Upper lobe of left lung (tissue), 6 donors: Measurements from ENCODE around the gene GRIK1. TPM values are rescaled to one million over a fixed set of nuclear protein-coding genes. Genes with fewer than 3 reads are reported as not detected.

Experiments
- ATAC-seq, 2 donors: fragments of 200-7000 bp; cut with Tn5 transposase; one replicate each; pipeline ENCODE4 v1.9.1; 2022; ENCODE audit warnings: mild to moderate bottlenecking in 2 of 2, moderate library complexity in 2 of 2; ENCODE audit not compliant: low FRiP score in 2 of 2
- DNase-seq, 2 donors: peaks; one replicate each; pipeline ENCODE4 v3.0.0-alpha.2; 2019 to 2020
- H3K27ac ChIP-seq, 4 donors: fragments of 200-600 bp; sonication (generic); one replicate each; pipeline ENCODE4 v1.5.1; 2016 to 2019
- H3K27me3 ChIP-seq, 4 donors: fragments of 200-600 bp; sonication (generic); one replicate each; pipeline ENCODE4 v1.5.1; 2017 to 2019
- H3K36me3 ChIP-seq, 4 donors: fragments of 200-600 bp; sonication (generic); one replicate each; pipeline ENCODE4 v1.5.1; 2016 to 2019
- H3K4me1 ChIP-seq, 4 donors: fragments of 200-600 bp; sonication (generic); one replicate each; pipeline ENCODE4 v1.5.1; 2018 to 2019
- H3K4me3 ChIP-seq, 4 donors: fragments of 200-600 bp; sonication (generic); one replicate each; pipeline ENCODE4 v1.5.1; 2017 to 2019; ENCODE audit warnings: mild to moderate bottlenecking in 2 of 4, moderate library complexity in 1 of 4
- H3K9me3 ChIP-seq, 4 donors: fragments of 200-600 bp; sonication (generic); one replicate each; pipeline ENCODE4 v1.5.1; 2018 to 2019
- EP300 ChIP-seq, 4 donors: sonication (generic); formaldehyde crosslinking; IDR thresholded peaks; one replicate each; pipeline ENCODE4 v1.5.1; 2017; ENCODE audit warnings: antibody characterized with exemption in 4 of 4, control low read depth in 2 of 4
- POLR2A ChIP-seq, 4 donors: fragments of 450-650 bp; IDR thresholded peaks; one replicate each; pipeline ENCODE4 v1.5.1; 2016 to 2017; ENCODE audit warnings: antibody characterized with exemption in 4 of 4, mild to moderate bottlenecking in 2 of 4
- POLR2AphosphoS5 ChIP-seq, 2 donors: sonication (generic); formaldehyde crosslinking; IDR thresholded peaks; one replicate each; pipeline ENCODE4 v1.5.1; 2017; ENCODE audit warnings: antibody characterized with exemption in 2 of 2
- WGBS, 2 donors: methylation state at CpG; one replicate each; pipeline ENCODE4 v1.1.5; 2017 to 2018; 5-methylcytosine and 5-hydroxymethylcytosine counted together
- total RNA-seq, 6 donors: library from RNA; depleted of rRNA in 4 of 6; stranded (reverse); fragments of >200 nt in 4 of 6; gene quantifications; one replicate each; pipeline versions ENCODE4 v1.1.0 to v1.2.1, GENCODE V29; 2016 to 2021
- TF ChIP-seq, protein P1 (sequence below), 6 experiments: fragments of 450-650 bp in 4 of 6; fragments of 200-600 bp in 2 of 6; sonication (generic) in 2 of 6; IDR thresholded peaks; one replicate each; pipeline ENCODE4 v1.5.1; 2016 to 2019; ENCODE audit warnings: antibody characterized with exemption in 6 of 6
- donor health status: DM: no; HTN: no; CAD: no; lungs with moderate emphysema.
- donor health status: DM: no; HTN: yes; CAD: no; lungs with severe emphysema.

GRIK1 gene
- total RNA-seq, 6 donors from 2014 or later, result 0.15 TPM; not detected in 5

DNA sequence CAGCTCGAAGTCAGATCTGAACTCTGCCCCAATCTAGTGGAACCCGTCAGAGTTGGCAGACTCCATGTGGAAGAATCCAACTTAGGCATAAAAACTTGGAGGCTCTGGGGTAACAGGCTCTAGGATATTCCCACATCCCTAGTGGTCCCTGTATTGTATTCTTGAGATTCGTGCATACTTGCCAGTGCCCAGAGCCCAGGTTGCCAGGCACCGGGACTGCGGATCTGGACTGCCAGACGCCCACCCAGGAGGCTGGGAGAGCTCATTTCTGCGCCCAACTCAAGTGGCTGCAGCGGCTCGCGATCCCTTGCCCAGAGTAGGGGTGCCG is 1.1 kb downstream of the GRIK1 start:
- Histone ChIP-seq H3K27ac (no peak overlapping the region), H3K27me3 (peaks cover 0 to 11% (median 0%) of the 10 kb centered on the region in 4 donors), H3K9me3 (no peaks in the 10 kb centered on the region), H3K4me1 (peaks cover 3 to 13% (median 7%) of the 10 kb centered on the region in 4 donors), H3K4me3 (no peak overlapping the region), H3K36me3 (no peaks in the 10 kb centered on the region)
- no peak for ATAC-seq
- TF ChIP-seq POLR2AphosphoS5 (IDR thresholded peaks at IDR 0.05) (no peak), EP300 (IDR thresholded peaks at IDR 0.05) (no peak), POLR2A (IDR thresholded peaks at IDR 0.05) (no peak)
- TF ChIP-seq, protein P1, sequence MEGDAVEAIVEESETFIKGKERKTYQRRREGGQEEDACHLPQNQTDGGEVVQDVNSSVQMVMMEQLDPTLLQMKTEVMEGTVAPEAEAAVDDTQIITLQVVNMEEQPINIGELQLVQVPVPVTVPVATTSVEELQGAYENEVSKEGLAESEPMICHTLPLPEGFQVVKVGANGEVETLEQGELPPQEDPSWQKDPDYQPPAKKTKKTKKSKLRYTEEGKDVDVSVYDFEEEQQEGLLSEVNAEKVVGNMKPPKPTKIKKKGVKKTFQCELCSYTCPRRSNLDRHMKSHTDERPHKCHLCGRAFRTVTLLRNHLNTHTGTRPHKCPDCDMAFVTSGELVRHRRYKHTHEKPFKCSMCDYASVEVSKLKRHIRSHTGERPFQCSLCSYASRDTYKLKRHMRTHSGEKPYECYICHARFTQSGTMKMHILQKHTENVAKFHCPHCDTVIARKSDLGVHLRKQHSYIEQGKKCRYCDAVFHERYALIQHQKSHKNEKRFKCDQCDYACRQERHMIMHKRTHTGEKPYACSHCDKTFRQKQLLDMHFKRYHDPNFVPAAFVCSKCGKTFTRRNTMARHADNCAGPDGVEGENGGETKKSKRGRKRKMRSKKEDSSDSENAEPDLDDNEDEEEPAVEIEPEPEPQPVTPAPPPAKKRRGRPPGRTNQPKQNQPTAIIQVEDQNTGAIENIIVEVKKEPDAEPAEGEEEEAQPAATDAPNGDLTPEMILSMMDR (IDR thresholded peaks at IDR 0.05), result no peak
- 15 to 45% methylated on average over 2 to 11 of the region's 11 CpGs for WGBS, 2 donors
- DNase-seq, result no peak

DNA sequence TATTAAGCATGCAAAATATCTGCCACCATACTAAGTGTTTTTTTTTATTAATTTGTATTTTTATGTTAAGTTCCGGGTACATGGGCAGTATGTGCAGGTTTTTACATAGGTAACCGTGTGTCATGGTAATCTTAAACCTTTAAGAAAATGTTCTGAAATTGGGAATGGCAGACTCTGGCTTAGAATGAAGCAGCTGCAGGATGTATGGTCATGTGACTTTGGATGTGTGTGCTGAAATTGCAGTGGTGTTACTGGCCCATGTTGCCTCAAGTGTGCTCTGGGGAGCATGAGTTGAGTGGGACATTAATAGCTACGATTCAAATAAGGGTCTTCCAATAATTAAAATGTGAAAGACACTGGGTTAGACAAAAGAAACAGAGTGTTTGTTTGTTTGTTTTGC is 6.7 kb downstream of the GRIK1 start:
- TF ChIP-seq, protein P1 (IDR thresholded peaks at IDR 0.05), result no peak
- TF ChIP-seq POLR2AphosphoS5 (IDR thresholded peaks at IDR 0.05) (no peak), EP300 (IDR thresholded peaks at IDR 0.05) (no peak), POLR2A (IDR thresholded peaks at IDR 0.05) (no peak)
- H3K27me3 ChIP-seq, result no peaks in the 10 kb centered on the region
- no peaks in the 10 kb centered on the region for H3K4me1 ChIP-seq
- WGBS, 2 donors, result 76 to 78% methylated on average over 3 of the region's 3 CpGs
- H3K27ac ChIP-seq, result no peak overlapping the region
- H3K9me3 ChIP-seq, result no peaks in the 10 kb centered on the region
- DNase-seq (no peak), ATAC-seq (no peak)
- H3K4me3 ChIP-seq, result no peak overlapping the region
- H3K36me3 ChIP-seq, result no peaks in the 10 kb centered on the region

DNA sequence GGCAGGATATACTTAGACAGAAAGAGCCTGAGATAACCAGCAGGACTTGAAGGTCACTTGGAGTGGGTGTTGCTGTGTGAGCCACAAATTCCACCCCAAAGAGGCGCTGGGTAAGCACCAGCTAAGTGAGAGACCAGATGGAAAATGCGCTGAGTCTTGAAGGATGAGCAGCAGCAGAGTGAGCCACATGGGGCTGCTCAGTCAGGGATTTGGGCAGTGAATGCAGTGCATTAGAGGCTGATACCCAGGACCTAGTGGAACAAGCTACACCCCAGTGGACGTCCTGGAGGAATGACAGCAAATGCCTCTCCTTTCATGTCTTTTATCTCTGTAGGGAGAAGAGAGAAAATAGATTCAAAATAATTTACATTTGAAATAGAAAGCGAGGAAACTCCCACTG is 11.3 kb downstream of the GRIK1 start:
- no peaks in the 10 kb centered on the region for H3K27me3 ChIP-seq
- WGBS, 2 donors, result 66 to 71% methylated on average over 4 of the region's 4 CpGs
- no peak for ATAC-seq
- no peak overlapping the region for H3K4me3 ChIP-seq
- no peak overlapping the region for H3K27ac ChIP-seq
- no peak for DNase-seq
- H3K4me1 ChIP-seq, result no peaks in the 10 kb centered on the region
- H3K9me3 ChIP-seq, result no peaks in the 10 kb centered on the region
- no peaks in the 10 kb centered on the region for H3K36me3 ChIP-seq
- TF ChIP-seq POLR2AphosphoS5 (IDR thresholded peaks at IDR 0.05) (no peak), EP300 (IDR thresholded peaks at IDR 0.05) (no peak), POLR2A (IDR thresholded peaks at IDR 0.05) (no peak)
- TF ChIP-seq, protein P1 (IDR thresholded peaks at IDR 0.05), result no peak

DNA sequence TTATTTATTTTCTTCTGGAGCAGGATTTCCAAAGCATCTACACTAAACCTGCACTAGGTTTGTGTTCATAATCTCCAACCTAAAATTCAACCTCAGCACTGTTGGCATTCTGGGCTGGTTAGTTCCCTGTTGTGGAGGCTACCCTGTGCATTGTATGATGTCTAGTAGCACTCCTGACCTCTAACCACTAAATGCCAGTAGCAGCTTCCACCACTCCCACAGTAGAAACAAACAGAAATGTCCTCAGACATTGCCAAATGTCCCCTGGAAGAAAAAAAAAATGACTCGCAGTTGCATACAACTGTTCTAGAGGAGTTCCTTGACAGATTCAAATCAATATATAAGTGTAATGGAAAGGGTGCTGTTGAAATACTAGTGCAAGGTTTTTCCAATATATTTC is 18.9 kb downstream of the GRIK1 start:
- H3K4me1 ChIP-seq, result no peaks in the 10 kb centered on the region
- ATAC-seq, result no peak
- no peak for DNase-seq
- H3K36me3 ChIP-seq, result no peaks in the 10 kb centered on the region
- no peak overlapping the region for H3K4me3 ChIP-seq
- H3K9me3 ChIP-seq, result no peaks in the 10 kb centered on the region
- 75 to 95% methylated on average over 1 of the region's 1 CpG for WGBS, 2 donors
- no peak overlapping the region for H3K27ac ChIP-seq
- TF ChIP-seq POLR2A (IDR thresholded peaks at IDR 0.05) (no peak), POLR2AphosphoS5 (IDR thresholded peaks at IDR 0.05) (no peak)
- TF ChIP-seq, protein P1 (IDR thresholded peaks at IDR 0.05), result no peak
- no peaks in the 10 kb centered on the region for H3K27me3 ChIP-seq

DNA sequence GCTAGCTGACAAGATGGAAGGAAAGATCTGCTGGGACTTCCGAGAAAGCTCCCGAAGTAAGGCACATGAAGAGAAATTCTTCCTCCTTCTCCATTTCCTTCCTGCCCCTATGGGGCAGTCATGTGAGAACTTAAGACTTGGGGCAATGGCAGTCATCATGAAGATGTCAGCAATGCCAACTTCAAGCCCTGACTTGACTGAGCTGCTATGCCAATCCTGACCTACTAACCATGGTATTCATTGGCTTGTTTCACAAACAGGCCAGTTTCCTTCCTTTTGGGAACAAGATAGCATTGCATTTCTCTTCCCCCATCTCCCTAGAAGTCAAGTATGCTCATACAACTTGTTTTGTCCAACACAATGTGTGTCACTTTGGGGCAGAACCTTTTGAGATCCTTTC is 25.5 kb downstream of the GRIK1 start:
- H3K27ac ChIP-seq, result no peak overlapping the region
- DNase-seq, result no peak
- ATAC-seq, result no peak
- no peak overlapping the region for H3K4me3 ChIP-seq
- TF ChIP-seq, protein P1 (IDR thresholded peaks at IDR 0.05), result no peak
- H3K4me1 ChIP-seq, result no peaks in the 10 kb centered on the region
- no peaks in the 10 kb centered on the region for H3K9me3 ChIP-seq
- no peaks in the 10 kb centered on the region for H3K27me3 ChIP-seq
- H3K36me3 ChIP-seq, result no peaks in the 10 kb centered on the region
- 85 to 91% methylated on average over 2 of the region's 2 CpGs for whole genome bisulfite sequencing, 2 donors
